ENCODE data around the gene PTK6.

DNA sequence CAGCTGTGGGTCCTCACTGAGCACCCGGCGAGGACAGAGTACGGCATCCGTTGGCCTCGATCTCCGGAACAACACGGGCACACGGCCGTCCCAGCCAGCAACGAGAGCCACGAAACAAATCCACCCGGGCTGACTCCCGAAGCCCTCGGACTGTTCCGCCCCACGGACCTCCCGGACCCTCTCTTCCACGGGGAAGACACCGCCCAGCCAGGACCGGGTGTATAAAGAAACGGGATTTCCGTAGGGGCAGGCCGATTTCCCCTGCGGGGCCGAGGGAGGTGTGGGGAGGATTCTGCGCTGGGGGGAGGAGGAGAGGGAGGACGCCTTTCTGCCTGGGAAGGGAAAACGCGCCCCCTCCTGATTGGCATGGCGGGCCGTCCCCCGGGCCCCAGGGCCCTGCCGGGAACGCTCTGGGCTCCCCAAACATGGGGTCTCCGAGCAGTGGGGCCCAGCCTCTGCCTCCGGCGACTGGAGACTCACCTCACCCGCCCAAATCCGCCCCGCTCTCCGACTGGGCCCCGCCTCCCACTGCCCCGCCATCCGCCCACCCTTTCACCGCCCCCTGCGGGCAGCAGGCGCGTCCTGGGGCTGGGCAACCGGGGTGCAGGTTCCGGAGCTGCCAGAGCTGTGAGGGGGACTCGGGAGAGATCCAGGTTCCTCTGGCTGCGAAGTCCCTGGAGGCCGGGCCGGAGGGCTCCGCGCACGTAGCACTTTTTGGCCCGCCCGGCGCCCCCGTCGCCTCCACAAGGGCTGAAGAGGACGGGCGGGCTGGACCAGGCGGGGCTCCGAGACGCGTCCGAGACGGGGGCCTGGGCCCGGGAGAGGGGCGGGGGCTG lies 17.3 kb downstream of the PTK6 start:
- TF ChIP-seq POLR2A (IDR thresholded peaks at IDR 0.05; ENCODE audit: low read depth, low read length): no peak
- no peak for TF ChIP-seq POLR2AphosphoS5 (IDR thresholded peaks at IDR 0.05; ENCODE audit: low read depth, low read length)
- TF ChIP-seq TAF1 (IDR thresholded peaks at IDR 0.05; ENCODE audit: low read depth, low read length): no peak
- no peak for TF ChIP-seq SPI1 (IDR thresholded peaks at IDR 0.05; ENCODE audit: low read depth, low read length)
- TF ChIP-seq POU2F2 (IDR thresholded peaks at IDR 0.05; ENCODE audit: low read depth, low read length): no peak
- TF ChIP-seq PAX5 (IDR thresholded peaks at IDR 0.05; ENCODE audit: insufficient read depth, low read length, severe bottlenecking): no peak
